GM21515 (cell line): Measurements from ENCODE around the gene PACSIN2.

Source experiments
- ATAC-seq: cut with Tn5 transposase; IDR thresholded peaks from one replicate; pipeline ENCODE4 v1.9.1; 2021; ENCODE audit not compliant: unreplicated experiment

PACSIN2 gene

GRCh38 chr22:42833104-42833503 lies 181.8 kb downstream of the PACSIN2 start:
- ATAC-seq, result no peak

GRCh38 chr22:42831712-42832111 lies 183.2 kb downstream of the PACSIN2 start:
- no peak for ATAC-seq

DNA sequence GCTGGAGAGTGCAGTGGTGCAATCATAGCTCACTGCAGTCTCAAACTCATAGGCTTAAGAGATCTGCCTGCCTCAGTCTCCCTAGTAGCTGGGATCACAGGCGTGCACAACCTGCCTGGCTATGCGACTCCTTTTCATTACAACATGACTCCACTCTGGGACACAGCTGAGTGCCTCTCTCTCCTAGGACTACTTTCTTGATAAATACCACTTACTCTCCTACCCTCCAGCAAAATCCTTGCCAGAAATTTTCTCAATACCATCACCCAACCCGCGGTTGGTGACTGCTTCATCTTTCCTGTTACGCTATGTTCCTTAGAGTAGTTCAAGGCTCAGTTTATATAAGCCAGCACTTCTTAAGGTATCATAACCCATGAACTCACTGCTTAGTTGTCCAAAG lies 184.8 kb downstream of the PACSIN2 start:
- no peak for ATAC-seq

DNA sequence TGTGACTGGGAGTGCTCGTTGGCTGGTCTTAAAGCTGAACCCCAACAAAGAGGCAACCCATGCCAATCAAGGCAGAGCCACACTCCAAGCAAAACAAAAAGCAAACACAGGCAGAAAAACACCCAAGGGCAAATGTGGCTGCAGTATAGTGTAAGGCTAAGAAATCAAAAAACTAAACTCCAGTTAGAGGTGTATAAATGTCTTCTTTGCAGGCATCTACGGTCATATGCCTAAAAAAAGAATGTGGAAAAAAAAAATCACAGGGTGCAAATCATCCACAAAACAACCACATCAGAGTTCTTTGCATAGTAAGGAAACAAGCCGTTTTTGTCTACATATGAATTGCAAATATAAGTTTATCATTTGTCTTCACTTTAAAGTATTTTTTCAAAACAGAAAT lies 185.6 kb downstream of the PACSIN2 start:
- no peak for ATAC-seq

- no peak for ATAC-seq
Observed at GRCh38 chr22:42825796-42826195, 189.2 kb downstream of the PACSIN2 start.

DNA sequence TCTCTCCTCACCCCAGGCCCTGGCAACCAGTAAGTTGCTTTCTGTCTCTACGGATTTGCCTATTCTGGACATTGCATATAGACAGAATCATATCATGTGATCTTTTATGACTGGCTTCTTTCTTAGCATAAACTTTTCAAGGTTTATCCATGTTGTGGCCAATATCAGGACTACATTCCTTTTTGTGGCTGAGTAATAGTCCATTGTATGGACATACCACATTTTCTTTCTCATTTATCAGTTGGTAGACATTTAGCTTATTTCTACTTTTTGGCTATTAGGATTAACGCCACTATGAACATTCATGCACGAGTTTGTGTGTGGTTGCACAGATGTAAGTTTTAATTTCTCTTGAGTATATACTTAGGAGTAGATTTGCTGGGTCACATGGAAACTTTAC lies 193.6 kb downstream of the PACSIN2 start:
- no peak for ATAC-seq

- ATAC-seq, result no peak
Observed at GRCh38 chr22:42820045-42820763, 194.7 kb downstream of the PACSIN2 start.
